Pulmonary artery endothelial cell (primary cell): ENCODE results near the gene GNMT. TPM values are rescaled to one million over a fixed set of nuclear protein-coding genes. Genes with fewer than 3 reads are reported as not detected.

ENCODE experiments used
- DNase-seq: peaks from one replicate; pipeline ENCODE4 v3.0.0-alpha.2; 2011; ENCODE audit warnings: low read depth, low spot score
- total RNA-seq: library from RNA; depleted of rRNA; stranded (reverse); fragments of >200 nt; gene quantifications from 2 replicates; pipeline ENCODE4 v1.2.3, GENCODE V29; 2014

GNMT gene
- total RNA-seq, 1 donor from 2014 or later = 0.13 TPM

DNA sequence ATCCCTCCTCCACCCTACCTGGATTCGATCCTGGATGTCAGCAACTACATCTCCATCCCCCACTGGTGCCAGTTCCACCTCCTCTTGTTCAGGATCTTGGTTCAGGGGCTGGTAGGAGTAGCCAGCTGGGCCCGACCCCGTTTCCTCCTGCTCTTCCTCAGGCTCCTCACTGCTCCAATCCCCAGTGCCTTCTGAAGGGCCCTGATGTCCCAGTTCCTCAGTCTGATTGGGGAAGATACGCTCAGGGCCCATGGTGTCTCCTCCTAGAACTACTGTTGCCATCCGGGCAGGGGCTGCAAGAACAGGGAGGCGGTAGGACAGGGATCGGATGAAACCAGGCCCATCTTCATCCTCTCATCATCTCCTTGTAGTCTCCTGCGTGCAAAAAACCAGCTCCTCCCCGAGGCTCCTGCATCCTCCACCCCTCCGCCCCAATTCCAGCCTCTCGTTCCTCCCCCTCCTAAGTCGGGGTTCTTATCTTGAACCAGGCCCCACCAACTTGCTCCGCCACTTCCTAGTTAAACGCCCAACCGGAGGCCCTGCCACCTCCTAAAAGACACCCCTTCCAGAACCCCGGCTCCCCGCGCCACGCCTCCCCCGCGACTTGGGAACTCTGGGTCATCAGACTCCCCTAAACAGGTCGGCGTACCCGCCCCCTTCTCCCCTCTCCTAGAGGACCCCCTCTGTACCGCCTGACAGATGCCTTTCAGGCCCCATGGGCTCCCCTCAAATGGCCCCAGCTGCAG, 52.7 kb downstream of the GNMT start:
- no peak for DNase-seq

Other genes with a start within 250 kb of the GNMT start
- 0.13 and 0.21 TPM in 2 replicates for gene PRPH2, start 238.2 kb upstream of the GNMT start, total RNA-seq
- 33.2 and 37.4 TPM in 2 replicates for gene TBCC, start 214.7 kb upstream of the GNMT start, total RNA-seq
- 2.7 and 3.5 TPM in 2 replicates for gene BICRAL, start 178.7 kb upstream of the GNMT start, total RNA-seq
- gene RPL7L1, start 81.1 kb upstream of the GNMT start, total RNA-seq = 127 and 158 TPM in 2 replicates
- gene PTCRA, start 44.7 kb upstream of the GNMT start, total RNA-seq = not detected in 2 replicates
- 21.2 and 41.7 TPM in 2 replicates for gene CNPY3, start 31.3 kb upstream of the GNMT start, total RNA-seq
- 21.7 and 32.7 TPM in 2 replicates for gene PEX6, start 18.4 kb downstream of the GNMT start, total RNA-seq
- 36.1 and 45.3 TPM in 2 replicates for gene PPP2R5D, start 23.8 kb downstream of the GNMT start, total RNA-seq
- gene MEA1, start 53.2 kb downstream of the GNMT start, total RNA-seq = 48.4 and 55.7 TPM in 2 replicates
- 123 and 148 TPM in 2 replicates for gene KLHDC3, start 53.5 kb downstream of the GNMT start, total RNA-seq
- gene RRP36, start 60.9 kb downstream of the GNMT start, total RNA-seq = 112 and 137 TPM in 2 replicates
- gene CUL7, start 93.1 kb downstream of the GNMT start, total RNA-seq = 26.5 and 27.0 TPM in 2 replicates
- gene MRPL2, start 98.7 kb downstream of the GNMT start, total RNA-seq = 21.8 and 24.3 TPM in 2 replicates
- gene KLC4, start 98.9 kb downstream of the GNMT start, total RNA-seq = 13.8 and 16.2 TPM in 2 replicates
- 2.6 and 5.8 TPM in 2 replicates for gene PTK7, start 115.6 kb downstream of the GNMT start, total RNA-seq
- gene SRF, start 210.5 kb downstream of the GNMT start, total RNA-seq = 20.4 and 24.3 TPM in 2 replicates
- 20.3 and 25.7 TPM in 2 replicates for gene CUL9, start 221.4 kb downstream of the GNMT start, total RNA-seq